Measurements from ENCODE around the gene SHMT1. TPM values are rescaled to one million over a fixed set of nuclear protein-coding genes. Genes with fewer than 3 reads are reported as not detected.

The SHMT1 gene
- total and polyA plus RNA-seq, 2 of the 4 experiments (the other 2 are of a cell fraction), result 7.5 to 8.1 TPM

GRCh38 chr17:18322522-18322921 is 40.8 kb downstream of the SHMT1 start:
- no peak for TF ChIP-seq NFE2L2 (IDR thresholded peaks at IDR 0.05; ENCODE audit: low read depth, low read length)
- TF ChIP-seq CTCF (conservative IDR thresholded peaks at IDR 0.05; ENCODE audit: low read depth, low read length), result no peak
- no peak for TF ChIP-seq MAZ (IDR thresholded peaks at IDR 0.05; ENCODE audit: borderline replicate concordance, low read depth, low read length)
- no peak for TF ChIP-seq ELK1 (IDR thresholded peaks at IDR 0.05; ENCODE audit: borderline replicate concordance, low read depth, low read length)
- Histone ChIP-seq H2AK5ac (ENCODE audit: low read depth, low read length) (no peak overlapping the region), H3K18ac (ENCODE audit: low read depth, low read length) (no peak overlapping the region), H3K23ac (ENCODE audit: low read depth, low read length) (no peak overlapping the region), H3K9me1 (ENCODE audit: insufficient read depth, low read length) (peaks cover 6% of the 10 kb centered on the region; the same call in 1 of the 2 replicates), H3K4me1 (ENCODE audit: control insufficient read depth, insufficient read depth, low read length) (peaks cover 6% of the 10 kb centered on the region; the same call in 1 of the 2 replicates), H2BK5ac (ENCODE audit: low read depth, low read length, poor library complexity, severe bottlenecking) (no peak overlapping the region), H3K27ac (ENCODE audit: insufficient read depth, low read length) (no peak overlapping the region), H3K56ac (ENCODE audit: extremely low read depth, insufficient read depth, low read length) (no peak overlapping the region), H3K14ac (replicated peaks; ENCODE audit: low read depth, low read length) (no peak overlapping the region), H4K91ac (ENCODE audit: insufficient read depth, low read depth, low read length) (no peak overlapping the region), H3K9me3 (ENCODE audit: control insufficient read depth, insufficient read depth, low read length) (no peaks in the 10 kb centered on the region), H3K27me3 (ENCODE audit: control insufficient read depth, insufficient read depth, low read length) (no peaks in the 10 kb centered on the region), H3K79me1 (ENCODE audit: low read depth in 1 of 2, low read length in 2 of 2) (peaks cover 24 to 67% of the 10 kb centered on the region in 2 experiments), H3K36me3 (ENCODE audit: control insufficient read depth, insufficient read depth, low read length) (peaks cover 53% of the 10 kb centered on the region), H3K9ac (ENCODE audit: low read depth, low read length) (no peak overlapping the region), H4K20me1 (ENCODE audit: insufficient read depth, low read length) (peaks cover 55% of the 10 kb centered on the region), H2AK9ac (replicated peaks; ENCODE audit: low read depth, low read length, poor library complexity) (no peak overlapping the region), H2BK20ac (ENCODE audit: low read depth, low read length) (no peak overlapping the region), H3K4ac (ENCODE audit: low read depth, low read length) (no peak overlapping the region), H4K8ac (ENCODE audit: low read depth in 2 of 2, low read length in 2 of 2) (no peak overlapping the region), H4K5ac (ENCODE audit: low read depth, low read length) (no peak overlapping the region), H2BK15ac (ENCODE audit: low read depth, low read length) (no peak overlapping the region), H3K4me3 (ENCODE audit: insufficient read depth, low read depth, low read length) (no peak overlapping the region), H3K4me2 (ENCODE audit: low read depth, low read length) (no peak overlapping the region), H2AFZ (replicated peaks; ENCODE audit: low read length, poor library complexity) (peak overlapping the region; percentile 33), H2BK120ac (ENCODE audit: low read depth, low read length) (no peak overlapping the region)
- no peak for ATAC-seq (ENCODE audit: low read depth)
- intact Hi-C loops (cut with micrococcal nuclease), result no loop called here
- CTCF ChIA-PET, result interaction anchor here (0.6 kb wide), 1 partner anchor 306 kb away, joined by 3 read pairs; no protein-coding TSS in a partner anchor
- DNase-seq, result no peak
- POLR2A ChIA-PET (ENCODE audit: unreplicated experiment), result no interaction called here
- 96% methylated on average over 5 of the region's 12 CpGs; no CpG with 5 or more reads in 1 of the 2 experiments for WGBS, 2 experiments (ENCODE audit: extremely low coverage in 2 of 2, insufficient read length in 1 of 2)
- dilution Hi-C loops (cut with HindIII; ENCODE audit: low sequenced_read_pairs, unreplicated experiment), result no loop called here
- in situ Hi-C loops (cut with MboI; ENCODE audit: low sequenced_read_pairs), result no loop called here
- no TSS peak for BruUV-seq (replicated peaks)

Data from IMR-90 (cell line).